Measurements from ENCODE around the gene ABHD12. TPM values are rescaled to one million over a fixed set of nuclear protein-coding genes. Genes with fewer than 3 reads are reported as not detected.

The ABHD12 gene
- total RNA-seq, 2 donors from 2014 or later: 20.7 to 40.6 TPM

DNA sequence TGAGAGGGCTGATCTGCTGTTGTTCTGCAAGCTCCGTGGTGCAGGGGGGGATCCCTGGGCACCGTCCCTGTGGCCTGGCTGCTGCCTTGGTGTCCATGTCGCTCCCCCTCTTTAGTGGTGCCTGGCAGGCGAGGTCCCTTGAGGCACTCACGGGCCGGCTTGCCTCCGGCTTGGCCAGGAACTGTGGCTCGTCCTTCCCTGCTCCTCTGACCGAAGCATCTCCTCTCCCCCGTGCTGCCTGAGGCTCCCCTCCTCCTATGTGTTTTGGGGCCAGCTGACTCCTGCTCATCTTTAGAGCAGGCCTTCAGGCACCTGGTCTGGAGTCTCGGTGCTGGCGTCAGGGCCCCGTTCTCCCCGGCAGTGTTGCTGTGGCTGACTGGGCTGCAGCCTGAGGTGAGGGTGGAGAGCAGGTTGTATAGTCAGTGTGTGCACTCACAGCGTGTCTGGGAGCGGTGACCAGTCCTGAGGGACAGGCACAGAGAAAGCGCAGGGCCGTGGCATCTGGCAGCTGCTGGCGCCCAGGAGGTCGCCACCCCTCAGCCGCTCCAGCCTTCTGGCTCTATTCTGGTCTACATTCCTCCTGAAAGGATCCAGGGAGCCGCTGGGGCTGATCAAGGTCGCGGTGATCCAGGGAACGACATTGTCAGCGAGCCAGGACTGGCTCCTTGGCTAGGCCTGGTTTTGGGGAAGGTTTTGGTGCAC, 99.1 kb downstream of the ABHD12 start:
- Histone ChIP-seq H3K36me3 (peaks cover 69% of the 10 kb centered on the region), H3K4me1 (peaks cover 0 to 51% of the 10 kb centered on the region in 2 donors), H3K27me3 (no peaks in the 10 kb centered on the region), H3K27ac (peak overlapping the region; percentile 53 to 74), H3K4me3 (no peak overlapping the region), H3K9me3 (no peaks in the 10 kb centered on the region)
- TF ChIP-seq, protein P1, sequence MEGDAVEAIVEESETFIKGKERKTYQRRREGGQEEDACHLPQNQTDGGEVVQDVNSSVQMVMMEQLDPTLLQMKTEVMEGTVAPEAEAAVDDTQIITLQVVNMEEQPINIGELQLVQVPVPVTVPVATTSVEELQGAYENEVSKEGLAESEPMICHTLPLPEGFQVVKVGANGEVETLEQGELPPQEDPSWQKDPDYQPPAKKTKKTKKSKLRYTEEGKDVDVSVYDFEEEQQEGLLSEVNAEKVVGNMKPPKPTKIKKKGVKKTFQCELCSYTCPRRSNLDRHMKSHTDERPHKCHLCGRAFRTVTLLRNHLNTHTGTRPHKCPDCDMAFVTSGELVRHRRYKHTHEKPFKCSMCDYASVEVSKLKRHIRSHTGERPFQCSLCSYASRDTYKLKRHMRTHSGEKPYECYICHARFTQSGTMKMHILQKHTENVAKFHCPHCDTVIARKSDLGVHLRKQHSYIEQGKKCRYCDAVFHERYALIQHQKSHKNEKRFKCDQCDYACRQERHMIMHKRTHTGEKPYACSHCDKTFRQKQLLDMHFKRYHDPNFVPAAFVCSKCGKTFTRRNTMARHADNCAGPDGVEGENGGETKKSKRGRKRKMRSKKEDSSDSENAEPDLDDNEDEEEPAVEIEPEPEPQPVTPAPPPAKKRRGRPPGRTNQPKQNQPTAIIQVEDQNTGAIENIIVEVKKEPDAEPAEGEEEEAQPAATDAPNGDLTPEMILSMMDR (IDR thresholded peaks at IDR 0.05): no peak
- DNase-seq (ENCODE audit: low spot score): no peak

DNA sequence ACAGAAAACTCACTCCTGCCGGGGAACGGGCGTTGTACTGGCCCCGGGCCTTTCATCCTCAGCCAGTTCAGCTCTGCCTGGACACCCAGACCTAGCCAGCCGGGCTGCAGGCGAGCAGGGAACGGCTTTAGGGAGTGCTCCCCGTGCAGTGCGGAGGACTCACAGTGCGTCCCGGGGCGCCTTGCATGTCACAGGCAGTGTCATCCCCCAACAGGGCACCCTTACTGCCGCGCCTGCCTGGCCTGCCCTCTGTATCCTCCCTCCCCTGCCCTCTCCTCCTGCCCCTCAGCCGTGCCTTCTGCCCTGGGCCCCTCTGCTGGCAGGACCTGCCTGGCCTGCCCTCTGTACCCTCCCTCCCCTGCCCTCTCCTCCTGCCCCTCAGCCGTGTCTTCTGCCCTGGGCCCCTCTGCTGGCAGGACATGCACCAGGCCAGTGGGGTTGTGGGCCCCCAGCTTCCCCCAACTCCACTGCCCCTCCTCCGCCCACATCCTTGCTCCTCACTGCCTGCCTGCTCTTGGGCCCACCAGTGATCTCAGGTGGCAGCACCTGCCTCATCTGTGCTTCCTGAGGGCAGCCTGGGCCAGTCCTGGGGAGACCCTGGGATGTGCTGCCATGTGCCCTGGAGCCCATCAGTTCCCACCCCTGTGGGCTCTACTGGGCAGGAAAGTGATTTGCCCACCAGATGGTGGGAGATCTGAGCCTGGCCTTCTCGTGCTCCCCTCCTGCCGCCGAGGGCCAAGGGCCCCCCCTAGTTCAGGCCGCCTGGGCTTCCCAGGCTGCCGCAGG, 99.8 kb downstream of the ABHD12 start:
- Histone ChIP-seq H3K36me3 (peaks cover 70% of the 10 kb centered on the region), H3K27ac (peak overlapping the region; percentile 53 to 74), H3K27me3 (no peaks in the 10 kb centered on the region), H3K4me3 (no peak overlapping the region), H3K9me3 (no peaks in the 10 kb centered on the region), H3K4me1 (peaks cover 0 to 44% of the 10 kb centered on the region in 2 donors)
- no peak for DNase-seq (ENCODE audit: low spot score)
- TF ChIP-seq, protein P1 (IDR thresholded peaks at IDR 0.05): no peak

DNA sequence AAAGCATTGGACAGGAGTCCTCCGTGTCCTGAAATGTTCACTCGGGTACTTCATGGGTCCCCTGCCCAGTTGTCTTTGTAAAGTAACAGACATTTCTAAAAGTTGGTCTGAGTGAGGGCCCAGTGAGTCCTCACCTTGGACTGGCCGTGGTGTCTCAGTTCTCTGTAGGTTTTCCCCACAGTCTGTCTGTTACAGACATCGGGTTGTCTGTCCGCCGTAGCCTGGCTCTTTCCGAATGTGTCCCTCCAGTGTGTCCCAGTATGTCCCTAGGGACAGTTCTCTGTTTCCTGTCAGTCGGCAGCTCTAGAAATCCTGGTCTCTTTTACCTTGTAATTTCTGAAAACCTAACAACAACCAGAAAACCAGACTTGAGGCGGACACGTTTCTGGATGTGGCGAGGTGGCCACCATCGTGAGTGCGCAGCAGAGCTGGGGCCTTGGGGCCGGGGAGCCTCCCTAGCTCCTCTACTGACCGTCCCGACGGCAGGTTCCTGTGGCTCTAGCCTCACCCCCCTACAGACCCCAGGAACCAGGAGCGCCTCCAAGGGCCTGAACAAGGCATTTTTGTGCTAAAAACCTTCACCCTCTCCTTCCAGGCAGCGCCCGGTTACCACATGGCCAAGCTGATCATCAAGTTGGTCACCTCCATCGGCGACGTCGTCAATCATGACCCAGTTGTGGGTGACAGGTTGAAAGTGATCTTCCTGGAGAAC, 100.6 kb downstream of the ABHD12 start:
- DNase-seq (ENCODE audit: low spot score): no peak
- Histone ChIP-seq H3K36me3 (peaks cover 78% of the 10 kb centered on the region), H3K4me3 (no peak overlapping the region), H3K27me3 (no peaks in the 10 kb centered on the region), H3K9me3 (no peaks in the 10 kb centered on the region), H3K27ac (no peak overlapping the region), H3K4me1 (peaks cover 0 to 36% of the 10 kb centered on the region in 2 donors)
- TF ChIP-seq, protein P1 (IDR thresholded peaks at IDR 0.05): no peak

DNA sequence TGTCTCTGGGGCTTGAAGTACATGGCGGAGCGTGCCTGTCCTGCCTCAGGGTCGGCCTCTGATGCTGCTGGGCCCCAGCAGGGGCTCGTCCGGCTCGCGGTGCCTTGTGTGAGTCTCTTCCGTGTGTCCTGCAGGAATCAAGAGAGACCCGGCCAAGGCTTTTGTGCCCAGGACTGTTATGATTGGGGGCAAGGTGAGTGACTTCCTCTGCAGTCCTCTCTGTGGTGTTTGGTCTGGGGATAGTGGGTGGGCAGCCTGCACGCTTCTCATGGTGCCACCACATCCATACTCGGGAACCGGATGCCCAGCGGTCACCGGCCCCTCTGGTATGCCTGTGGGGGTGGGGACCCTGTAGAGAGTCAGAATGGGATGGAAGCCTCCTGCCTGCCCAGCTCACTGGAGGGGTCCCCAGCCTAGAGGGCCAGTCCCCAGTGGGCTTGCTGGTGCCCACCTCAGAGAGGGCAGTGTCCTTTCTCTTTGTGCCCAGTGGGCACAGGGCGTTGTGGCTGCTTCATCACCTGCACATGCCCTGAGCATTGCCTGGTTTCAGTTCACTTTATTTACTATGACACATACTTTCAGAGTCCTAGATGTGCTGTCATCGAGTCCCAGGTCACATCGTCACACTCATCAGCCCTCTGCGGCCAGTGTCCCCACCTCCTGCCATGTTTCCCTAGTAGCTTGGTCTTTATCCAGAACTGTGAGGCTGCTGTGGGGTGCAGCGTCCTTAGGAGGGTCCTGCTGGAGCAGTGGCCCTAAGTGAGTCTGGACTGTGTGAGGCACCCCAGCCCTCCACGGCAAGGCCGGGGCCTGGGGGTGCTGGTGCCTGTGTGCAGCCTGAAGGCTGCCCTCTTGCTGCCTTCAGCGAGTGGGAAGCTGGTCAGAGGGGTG, 102.1 kb downstream of the ABHD12 start:
- no peaks in the 10 kb centered on the region for H3K9me3 ChIP-seq
- H3K27ac ChIP-seq: no peak overlapping the region
- no peak overlapping the region for H3K4me3 ChIP-seq
- H3K36me3 ChIP-seq: peaks cover 93% of the 10 kb centered on the region
- TF ChIP-seq, protein P1 (IDR thresholded peaks at IDR 0.05): no peak
- H3K4me1 ChIP-seq: peaks cover 0 to 21% of the 10 kb centered on the region in 2 donors
- no peaks in the 10 kb centered on the region for H3K27me3 ChIP-seq
- DNase-seq (ENCODE audit: low spot score): no peak

DNA sequence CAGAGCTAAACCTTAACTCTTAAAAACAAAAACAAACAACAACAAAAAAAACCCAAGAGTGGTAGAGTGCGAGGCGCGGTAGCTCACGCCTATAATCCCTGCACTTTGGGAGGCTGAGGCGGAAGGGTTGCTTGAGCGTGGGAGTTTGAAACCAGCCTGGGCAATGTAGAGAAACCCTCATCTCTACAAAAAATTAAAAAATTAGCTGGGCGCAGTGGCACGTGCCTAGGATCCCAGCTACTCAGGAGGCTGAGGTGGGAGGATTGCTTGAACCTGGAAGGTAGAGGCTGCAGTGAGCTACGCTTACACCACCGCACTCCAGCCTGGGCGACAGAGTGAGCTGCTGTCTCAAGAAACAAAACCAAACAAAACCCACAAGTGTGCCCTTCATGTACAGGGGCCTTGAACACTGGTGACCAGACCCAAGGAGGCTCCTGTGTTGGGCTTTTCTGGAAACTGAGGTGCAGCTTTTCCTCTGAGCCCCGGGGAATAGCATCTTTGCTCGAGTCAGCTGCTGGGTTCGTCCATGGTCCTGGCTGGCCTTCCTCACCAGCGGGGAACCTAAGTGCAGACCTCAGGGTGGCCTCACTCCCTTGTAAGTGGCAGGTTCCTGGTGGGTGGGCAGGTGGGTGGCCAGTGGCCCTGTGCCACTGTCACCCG, 102.9 kb downstream of the ABHD12 start:
- DNase-seq (ENCODE audit: low spot score): no peak
- TF ChIP-seq, protein P1 (IDR thresholded peaks at IDR 0.05): no peak
- Histone ChIP-seq H3K36me3 (peaks cover 100% of the 10 kb centered on the region), H3K27me3 (no peaks in the 10 kb centered on the region), H3K9me3 (no peaks in the 10 kb centered on the region), H3K4me1 (peaks cover 0 to 15% of the 10 kb centered on the region in 2 donors), H3K4me3 (no peak overlapping the region), H3K27ac (no peak overlapping the region)
